ENCODE measurements around the gene C12orf42. TPM values are rescaled to one million over a fixed set of nuclear protein-coding genes. Genes with fewer than 3 reads are reported as not detected.

The C12orf42 gene
- total RNA-seq, 4 donors from 2014 or later, result 18.2 TPM; not detected in 3

DNA sequence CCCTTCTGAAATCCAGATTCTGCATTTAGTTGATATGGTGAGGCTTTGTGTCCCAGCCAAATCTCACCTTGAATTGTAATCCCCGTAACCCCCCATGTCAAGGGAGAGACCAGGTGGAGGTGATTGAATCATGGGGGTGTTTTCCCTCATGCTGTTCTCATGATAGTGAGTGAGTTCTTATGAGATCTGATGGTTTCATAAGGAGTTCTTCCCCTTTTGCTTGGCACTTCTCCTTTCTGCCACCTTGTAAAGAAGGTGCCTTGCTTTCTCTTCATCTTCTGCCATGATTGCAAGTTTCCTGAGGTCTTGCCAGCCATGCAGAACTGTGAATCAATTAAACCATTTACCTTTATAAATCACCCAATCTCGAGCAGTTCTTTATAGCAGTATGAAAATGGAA is 23.1 kb upstream of the C12orf42 start:
- no peaks in the 10 kb centered on the region for H3K36me3 ChIP-seq
- TF ChIP-seq POLR2A (IDR thresholded peaks at IDR 0.05), result no peak
- TF ChIP-seq, protein P1, sequence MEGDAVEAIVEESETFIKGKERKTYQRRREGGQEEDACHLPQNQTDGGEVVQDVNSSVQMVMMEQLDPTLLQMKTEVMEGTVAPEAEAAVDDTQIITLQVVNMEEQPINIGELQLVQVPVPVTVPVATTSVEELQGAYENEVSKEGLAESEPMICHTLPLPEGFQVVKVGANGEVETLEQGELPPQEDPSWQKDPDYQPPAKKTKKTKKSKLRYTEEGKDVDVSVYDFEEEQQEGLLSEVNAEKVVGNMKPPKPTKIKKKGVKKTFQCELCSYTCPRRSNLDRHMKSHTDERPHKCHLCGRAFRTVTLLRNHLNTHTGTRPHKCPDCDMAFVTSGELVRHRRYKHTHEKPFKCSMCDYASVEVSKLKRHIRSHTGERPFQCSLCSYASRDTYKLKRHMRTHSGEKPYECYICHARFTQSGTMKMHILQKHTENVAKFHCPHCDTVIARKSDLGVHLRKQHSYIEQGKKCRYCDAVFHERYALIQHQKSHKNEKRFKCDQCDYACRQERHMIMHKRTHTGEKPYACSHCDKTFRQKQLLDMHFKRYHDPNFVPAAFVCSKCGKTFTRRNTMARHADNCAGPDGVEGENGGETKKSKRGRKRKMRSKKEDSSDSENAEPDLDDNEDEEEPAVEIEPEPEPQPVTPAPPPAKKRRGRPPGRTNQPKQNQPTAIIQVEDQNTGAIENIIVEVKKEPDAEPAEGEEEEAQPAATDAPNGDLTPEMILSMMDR (IDR thresholded peaks at IDR 0.05), result no peak
- no peaks in the 10 kb centered on the region for H3K4me1 ChIP-seq
- DNase-seq, result no peak
- no peaks in the 10 kb centered on the region for H3K27me3 ChIP-seq
- no peak overlapping the region for H3K27ac ChIP-seq
- H3K9me3 ChIP-seq, result no peaks in the 10 kb centered on the region
- H3K4me3 ChIP-seq, result no peak overlapping the region

DNA sequence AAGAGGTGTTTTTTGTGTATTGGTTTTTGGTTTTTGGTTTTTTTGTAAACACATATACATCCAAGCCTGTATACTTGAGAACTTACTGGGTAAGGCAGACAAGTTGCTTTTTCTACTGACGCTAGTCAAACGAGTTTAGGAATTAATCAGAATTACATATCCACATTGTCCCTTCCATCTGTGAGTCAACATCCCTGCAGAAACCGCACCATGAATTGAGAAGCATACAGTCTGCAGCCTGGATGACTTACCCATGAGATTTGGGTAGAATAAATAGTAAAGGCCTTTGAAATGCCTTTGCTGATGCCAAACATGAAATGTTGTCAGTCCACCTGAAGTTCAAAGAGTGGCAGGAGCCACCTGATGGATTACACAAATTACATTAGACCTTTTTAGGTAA is 21.4 kb upstream of the C12orf42 start:
- no peak for TF ChIP-seq POLR2A (IDR thresholded peaks at IDR 0.05)
- TF ChIP-seq, protein P1 (IDR thresholded peaks at IDR 0.05), result no peak
- Histone ChIP-seq H3K9me3 (no peaks in the 10 kb centered on the region), H3K27me3 (no peaks in the 10 kb centered on the region), H3K4me1 (no peaks in the 10 kb centered on the region), H3K4me3 (no peak overlapping the region), H3K27ac (no peak overlapping the region), H3K36me3 (no peaks in the 10 kb centered on the region)
- DNase-seq, result no peak

DNA sequence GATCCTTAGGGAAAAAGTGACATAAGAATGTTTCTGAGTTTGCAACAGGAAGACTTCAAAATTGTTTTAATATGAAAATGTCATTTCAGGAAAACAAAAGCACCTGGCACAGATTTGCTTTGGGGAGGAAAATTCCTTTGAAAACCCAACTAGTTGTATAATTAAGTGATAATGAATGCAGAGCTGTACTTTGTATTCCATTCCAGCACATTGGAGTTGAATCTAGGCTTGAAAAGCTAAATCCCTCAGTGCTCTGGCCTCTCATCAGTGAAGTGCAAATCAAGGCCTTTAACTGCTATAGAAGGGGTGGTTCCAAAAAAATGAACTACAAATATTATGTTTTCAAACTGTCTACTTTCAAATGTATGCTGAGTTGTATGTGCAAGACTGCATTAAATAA is 19.6 kb upstream of the C12orf42 start:
- TF ChIP-seq, protein P1 (IDR thresholded peaks at IDR 0.05), result no peak
- no peak for TF ChIP-seq POLR2A (IDR thresholded peaks at IDR 0.05)
- H3K27me3 ChIP-seq, result no peaks in the 10 kb centered on the region
- no peak for DNase-seq
- H3K4me3 ChIP-seq, result no peak overlapping the region
- H3K4me1 ChIP-seq, result no peaks in the 10 kb centered on the region
- no peaks in the 10 kb centered on the region for H3K9me3 ChIP-seq
- no peak overlapping the region for H3K27ac ChIP-seq
- no peaks in the 10 kb centered on the region for H3K36me3 ChIP-seq

DNA sequence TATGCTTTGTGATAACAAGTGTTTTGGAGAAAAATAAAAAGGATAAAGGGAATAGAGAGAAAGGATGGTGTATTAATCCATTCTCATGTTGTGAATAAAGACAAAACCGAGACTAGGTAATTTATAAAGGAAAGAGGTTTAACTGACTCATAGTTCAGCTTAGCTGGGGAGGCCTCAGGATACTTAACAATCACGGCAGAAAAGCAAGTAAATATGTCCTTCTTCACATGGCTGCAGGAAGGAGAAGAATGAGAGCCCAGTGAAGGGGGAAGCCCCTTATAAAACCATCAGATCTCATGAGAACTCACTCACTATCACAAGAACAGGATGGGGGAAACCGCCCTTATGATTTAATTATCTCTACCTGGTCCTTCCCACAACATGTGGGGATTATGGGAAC is 18.1 kb upstream of the C12orf42 start:
- TF ChIP-seq POLR2A (IDR thresholded peaks at IDR 0.05), result no peak
- TF ChIP-seq, protein P1 (IDR thresholded peaks at IDR 0.05), result no peak
- no peak for DNase-seq
- H3K4me1 ChIP-seq, result no peaks in the 10 kb centered on the region

DNA sequence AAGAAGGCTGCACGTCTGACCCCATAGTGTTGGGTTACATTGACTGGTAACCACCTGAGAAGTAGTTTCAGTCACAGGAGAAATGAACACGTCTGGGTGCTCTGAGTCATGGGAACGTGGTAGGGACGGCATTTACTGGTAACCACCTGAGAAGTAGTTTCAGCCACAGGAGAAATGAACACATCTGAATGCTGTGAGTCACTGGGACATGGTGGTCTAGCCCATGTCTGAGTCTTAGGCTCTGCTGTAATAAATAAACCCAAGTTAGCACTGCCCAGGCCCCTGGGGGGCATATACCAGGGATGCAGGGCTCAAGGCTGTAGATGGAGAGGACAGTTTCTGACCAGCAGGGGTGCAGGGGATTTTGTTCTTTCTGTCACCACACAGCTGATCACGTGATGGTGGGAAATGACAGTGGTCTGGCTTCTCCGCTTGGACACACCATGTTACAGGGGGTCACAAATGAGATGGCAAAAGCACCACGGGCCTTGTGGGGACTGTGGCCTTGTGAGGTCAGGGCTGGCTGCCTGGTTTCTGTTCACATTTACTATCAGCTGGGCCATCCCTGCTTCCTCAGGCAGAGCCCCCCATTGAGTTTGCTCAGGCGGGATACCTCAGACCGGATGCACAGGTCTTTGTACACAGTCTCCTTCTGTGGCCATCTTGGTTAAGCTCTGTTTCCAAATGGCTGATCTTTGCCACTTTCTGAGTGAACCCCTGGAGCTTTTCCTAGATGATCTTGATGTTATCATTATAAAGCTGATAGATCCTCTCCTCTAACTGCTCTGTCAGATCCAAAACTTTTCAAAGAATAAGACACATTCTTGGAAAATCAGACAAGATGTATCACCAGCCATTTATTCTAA is 9.8 kb upstream of the C12orf42 start:
- no peaks in the 10 kb centered on the region for H3K4me1 ChIP-seq
- no peak overlapping the region for H3K4me3 ChIP-seq
- TF ChIP-seq POLR2A (IDR thresholded peaks at IDR 0.05), result no peak
- TF ChIP-seq, protein P1 (IDR thresholded peaks at IDR 0.05), result no peak
- H3K36me3 ChIP-seq, result no peaks in the 10 kb centered on the region
- no peak for DNase-seq
- H3K27me3 ChIP-seq, result no peaks in the 10 kb centered on the region
- no peaks in the 10 kb centered on the region for H3K9me3 ChIP-seq
- no peak overlapping the region for H3K27ac ChIP-seq

More for the DNA sequence above, 18.1 kb upstream of the C12orf42 start:
- H3K9me3 ChIP-seq, result no peaks in the 10 kb centered on the region
- no peak overlapping the region for H3K4me3 ChIP-seq
- no peaks in the 10 kb centered on the region for H3K27me3 ChIP-seq
- H3K36me3 ChIP-seq, result no peaks in the 10 kb centered on the region
- no peak overlapping the region for H3K27ac ChIP-seq

Measured in Peyer's patch (tissue), 4 donors.